Lower leg skin (tissue), 3 donors: ENCODE data around the gene MED29.

Experiments
- CTCF ChIP-seq, 3 donors: fragments of 450-650 bp; IDR thresholded peaks; one replicate each; pipeline ENCODE4 v1.5.1; 2016; ENCODE audit warnings: antibody characterized with exemption in 3 of 3, mild to moderate bottlenecking in 3 of 3, moderate library complexity in 2 of 3
- POLR2A ChIP-seq, 2 donors: fragments of 450-650 bp; IDR thresholded peaks; one replicate each; pipeline ENCODE4 v1.6.1; 2016 to 2017; ENCODE audit warnings: antibody characterized with exemption in 2 of 2, mild to moderate bottlenecking in 1 of 2, moderate library complexity in 1 of 2

DNA sequence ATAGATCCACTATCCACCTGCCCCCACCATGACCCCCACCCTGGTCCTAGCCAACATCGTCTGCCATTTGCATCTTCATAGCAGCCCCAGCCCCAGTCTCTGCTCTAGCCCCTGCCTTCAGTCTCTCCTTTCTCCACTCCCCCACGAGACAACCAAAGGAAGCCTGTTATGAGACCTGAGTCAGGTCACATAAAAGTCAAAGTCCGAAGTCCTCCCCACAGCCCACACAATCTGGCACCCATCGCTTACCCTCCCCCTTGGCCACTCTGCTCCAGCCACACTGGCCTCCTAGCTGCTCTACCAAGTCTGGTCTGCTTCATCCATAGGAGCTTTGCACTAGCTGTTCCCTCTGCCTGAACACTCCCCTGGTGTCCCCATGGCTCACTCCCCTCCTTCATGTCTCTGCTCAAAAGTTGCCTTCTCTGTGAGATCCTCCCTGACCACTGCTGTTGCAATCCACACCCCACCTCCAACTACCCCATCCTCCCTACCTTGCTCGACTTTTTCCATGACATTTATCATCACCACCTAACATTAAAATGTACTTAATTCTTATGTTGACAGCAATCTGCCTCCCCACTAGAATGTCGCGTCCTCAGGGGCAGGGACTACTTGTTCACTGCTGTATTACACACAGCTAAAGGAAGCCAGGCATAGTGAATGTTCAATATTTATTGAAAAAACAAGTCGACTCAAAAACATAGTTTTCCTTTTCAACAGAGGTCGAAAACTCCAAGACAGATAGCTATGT, 20.1 kb downstream of the MED29 start:
- TF ChIP-seq CTCF (IDR thresholded peaks at IDR 0.05) (peak in 1 of 3 donors; percentile 45), POLR2A (IDR thresholded peaks at IDR 0.05) (no peak)
